ENCODE data around the gene MYO15B.

MYO15B gene

GRCh38 chr17:75642784-75643642 is 55.4 kb downstream of the MYO15B start:
- Histone ChIP-seq H3K9me3 (ENCODE audit: severe bottlenecking) (no peaks in the 10 kb centered on the region), H3K27me3 (ENCODE audit: insufficient read depth, low read depth, severe bottlenecking) (no peaks in the 10 kb centered on the region), H3K27ac (no peak overlapping the region), H3K4me3 (ENCODE audit: low read depth, low read length) (no peak overlapping the region), H3K36me3 (peaks cover 16% of the 10 kb centered on the region)
- DNase-seq = no peak
- TF ChIP-seq CTCF (IDR thresholded peaks at IDR 0.05; ENCODE audit: low read depth, low read length) = no peak

DNA sequence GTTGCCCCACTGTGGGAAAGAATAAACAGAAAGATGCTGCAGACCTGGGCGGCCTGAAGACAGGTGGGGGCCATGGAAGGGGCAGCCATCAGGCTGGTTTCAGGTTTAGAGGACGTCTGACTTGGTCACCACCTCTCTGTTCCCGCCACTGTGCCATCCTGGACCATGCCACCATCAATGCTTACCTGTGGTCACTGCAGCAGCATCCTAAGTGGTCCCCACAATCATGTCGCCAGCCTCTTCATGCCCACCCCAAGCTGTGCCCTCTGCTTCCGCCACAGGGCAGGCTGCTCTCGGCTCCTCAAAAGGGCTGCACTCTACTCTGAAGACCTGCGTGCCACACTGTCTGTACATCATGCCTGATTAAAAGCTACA is 56.0 kb downstream of the MYO15B start:
- Histone ChIP-seq H3K27me3 (ENCODE audit: insufficient read depth, low read depth, severe bottlenecking) (no peaks in the 10 kb centered on the region), H3K36me3 (peaks cover 21% of the 10 kb centered on the region)

GRCh38 chr17:75645501-75645888 is 57.9 kb downstream of the MYO15B start:
- DNase-seq = no peak
- H3K36me3 ChIP-seq = peaks cover 33% of the 10 kb centered on the region
- H3K27ac ChIP-seq = no peak overlapping the region
- TF ChIP-seq CTCF (IDR thresholded peaks at IDR 0.05; ENCODE audit: low read depth, low read length) = no peak
- H3K4me3 ChIP-seq (ENCODE audit: low read depth, low read length) = no peak overlapping the region
- no peaks in the 10 kb centered on the region for H3K27me3 ChIP-seq (ENCODE audit: insufficient read depth, low read depth, severe bottlenecking)
- H3K9me3 ChIP-seq (ENCODE audit: severe bottlenecking) = no peaks in the 10 kb centered on the region

More for the DNA sequence above, 56.0 kb downstream of the MYO15B start:
- H3K9me3 ChIP-seq (ENCODE audit: severe bottlenecking) = no peaks in the 10 kb centered on the region
- no peak for TF ChIP-seq CTCF (IDR thresholded peaks at IDR 0.05; ENCODE audit: low read depth, low read length)
- no peak overlapping the region for H3K27ac ChIP-seq
- no peak for DNase-seq
- no peak overlapping the region for H3K4me3 ChIP-seq (ENCODE audit: low read depth, low read length)

GRCh38 chr17:75645889-75646637 is 58.5 kb downstream of the MYO15B start:
- Histone ChIP-seq H3K27ac (no peak overlapping the region), H3K36me3 (peaks cover 39% of the 10 kb centered on the region), H3K9me3 (ENCODE audit: severe bottlenecking) (no peaks in the 10 kb centered on the region), H3K4me3 (ENCODE audit: low read depth, low read length) (no peak overlapping the region), H3K27me3 (ENCODE audit: insufficient read depth, low read depth, severe bottlenecking) (no peaks in the 10 kb centered on the region)
- no peak for TF ChIP-seq CTCF (IDR thresholded peaks at IDR 0.05; ENCODE audit: low read depth, low read length)
- DNase-seq = no peak

- Histone ChIP-seq H3K9me3 (ENCODE audit: severe bottlenecking) (no peaks in the 10 kb centered on the region), H3K4me3 (ENCODE audit: low read depth, low read length) (no peak overlapping the region), H3K27me3 (ENCODE audit: insufficient read depth, low read depth, severe bottlenecking) (no peaks in the 10 kb centered on the region), H3K36me3 (peaks cover 45% of the 10 kb centered on the region), H3K27ac (no peak overlapping the region)
- no peak for DNase-seq
- no peak for TF ChIP-seq CTCF (IDR thresholded peaks at IDR 0.05; ENCODE audit: low read depth, low read length)
These were observed 59.0 kb downstream of the MYO15B start for GRCh38 chr17:75646638-75646992.

Measured in WERI-Rb-1 (cell line).